ENCODE data around the gene AQP2. TPM values are rescaled to one million over a fixed set of nuclear protein-coding genes. Genes with fewer than 3 reads are reported as not detected.

AQP2 gene
- total RNA-seq, 2 experiments from 2014 or later, result not detected

DNA sequence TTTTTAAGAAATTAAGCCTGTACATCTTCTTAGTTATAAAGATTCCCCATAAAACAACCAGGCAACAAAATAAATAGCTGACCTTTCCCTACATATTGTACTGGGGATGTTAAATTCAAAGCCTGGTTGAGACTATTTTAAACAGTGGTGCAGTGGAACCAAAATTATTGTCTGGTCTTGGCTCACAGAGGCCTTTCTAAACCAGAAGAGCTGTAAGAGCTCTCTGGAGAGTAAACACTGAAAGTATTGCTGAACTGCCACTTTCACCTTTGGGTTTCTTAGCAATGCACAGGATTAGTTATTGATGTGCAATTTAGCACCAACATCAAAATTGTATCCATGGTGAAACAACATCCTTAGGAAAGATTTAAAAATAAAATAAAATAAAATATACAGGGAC lies 54.2 kb downstream of the AQP2 start:
- Mint-ChIP-seq H3K27me3 (ENCODE audit: low read depth) (no peaks in the 10 kb centered on the region), H3K9me3 (no peaks in the 10 kb centered on the region), H3K36me3 (ENCODE audit: low read depth) (peaks cover 37% of the 10 kb centered on the region), H3K4me3 (no peak overlapping the region), H3K27ac (no peak overlapping the region), H3K4me1 (ENCODE audit: low read depth) (peaks cover 2% of the 10 kb centered on the region)
- intact Hi-C loops (cut with micrococcal nuclease), result no loop called here
- CTCF ChIA-PET, result interaction anchor here (1.8 kb wide), 1 partner anchor 34 kb away, joined by 7 read pairs; no protein-coding TSS in a partner anchor
- no peak for DNase-seq

GRCh38 chr12:50005175-50005574 lies 54.6 kb downstream of the AQP2 start:
- CTCF ChIA-PET, result interaction anchor here (1.2 to 1.5 kb wide), 2 partner anchors 34 to 51 kb away, joined by 3 read pairs; no protein-coding TSS in a partner anchor
- intact Hi-C loops (cut with micrococcal nuclease), result no loop called here
- H3K9me3 Mint-ChIP-seq, result no peaks in the 10 kb centered on the region
- H3K27me3 Mint-ChIP-seq (ENCODE audit: low read depth), result no peaks in the 10 kb centered on the region
- H3K27ac Mint-ChIP-seq, result no peak overlapping the region
- DNase-seq, result no peak
- no peak overlapping the region for H3K4me3 Mint-ChIP-seq
- H3K36me3 Mint-ChIP-seq (ENCODE audit: low read depth), result peaks cover 38% of the 10 kb centered on the region
- H3K4me1 Mint-ChIP-seq (ENCODE audit: low read depth), result peaks cover 2% of the 10 kb centered on the region

- H3K27ac Mint-ChIP-seq, result no peak overlapping the region
- H3K36me3 Mint-ChIP-seq (ENCODE audit: low read depth), result peaks cover 33% of the 10 kb centered on the region
- intact Hi-C loops (cut with micrococcal nuclease), result no loop called here
- CTCF ChIA-PET, result interaction anchor here (0.7 to 1.5 kb wide), 7 partner anchors 10 to 55 kb away, joined by 3 to 5 read pairs (median 3); no protein-coding TSS in a partner anchor
- no peak for DNase-seq
- peaks cover 2% of the 10 kb centered on the region for H3K4me1 Mint-ChIP-seq (ENCODE audit: low read depth)
- H3K4me3 Mint-ChIP-seq, result no peak overlapping the region
- H3K27me3 Mint-ChIP-seq (ENCODE audit: low read depth), result no peaks in the 10 kb centered on the region
- H3K9me3 Mint-ChIP-seq, result no peaks in the 10 kb centered on the region
Measured at GRCh38 chr12:50006280-50006679, 55.7 kb downstream of the AQP2 start.

DNA sequence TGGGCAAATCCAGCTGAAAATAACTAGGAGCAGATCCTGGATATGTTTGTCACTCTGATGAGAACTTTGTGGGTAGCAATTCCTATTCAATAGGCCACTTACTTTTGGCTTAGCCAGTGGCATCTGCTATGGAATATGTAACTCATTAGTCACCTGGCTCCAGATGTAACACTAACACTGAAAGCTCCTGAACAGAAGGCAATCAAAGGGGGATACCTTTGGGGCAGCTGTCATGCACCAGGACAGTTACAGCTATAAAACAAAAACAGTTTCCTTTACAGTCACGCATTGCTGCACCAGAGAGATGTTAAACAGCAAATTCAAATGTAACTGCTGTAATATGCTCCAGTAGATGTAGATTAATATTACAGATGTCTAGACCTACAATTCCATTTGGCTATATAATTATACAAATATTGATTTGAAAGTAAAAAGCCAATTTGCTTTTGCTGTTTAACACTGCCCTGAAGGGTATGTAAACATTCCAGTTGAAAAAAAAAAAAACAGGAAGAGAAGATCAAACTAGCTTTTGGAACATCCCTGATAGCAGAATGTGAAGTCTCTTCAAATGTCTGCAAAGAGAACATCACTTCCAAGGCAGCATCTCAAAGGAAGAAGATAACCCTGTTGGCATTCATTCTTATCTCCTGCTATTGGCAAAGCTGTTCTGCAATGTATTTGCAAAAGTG lies 56.4 kb downstream of the AQP2 start:
- H3K4me3 Mint-ChIP-seq, result no peak overlapping the region
- no peaks in the 10 kb centered on the region for H3K27me3 Mint-ChIP-seq (ENCODE audit: low read depth)
- no peaks in the 10 kb centered on the region for H3K9me3 Mint-ChIP-seq
- no peak for DNase-seq
- H3K27ac Mint-ChIP-seq, result no peak overlapping the region
- intact Hi-C loops (cut with micrococcal nuclease), result no loop called here
- peaks cover 30% of the 10 kb centered on the region for H3K36me3 Mint-ChIP-seq (ENCODE audit: low read depth)
- peaks cover 2% of the 10 kb centered on the region for H3K4me1 Mint-ChIP-seq (ENCODE audit: low read depth)
- CTCF ChIA-PET, result interaction anchor here (0.6 to 1.5 kb wide), 9 partner anchors 10 to 457 kb away, joined by 3 to 5 read pairs (median 3); no protein-coding TSS in a partner anchor

Other genes with a start within 250 kb of the AQP2 start
- gene FMNL3, start 243.3 kb upstream of the AQP2 start, total RNA-seq, result 10 to 100 TPM; 20.0 to 20.7 TPM
- gene TMBIM6, start 209.2 kb upstream of the AQP2 start, total RNA-seq, result 100 to 1,000 TPM; 466 to 498 TPM
- 1 to 10 TPM; 2.8 TPM for gene NCKAP5L, start 122.3 kb upstream of the AQP2 start, total RNA-seq
- 1 to 10 TPM; 2.4 to 4.1 TPM for gene BCDIN3D, start 107.6 kb upstream of the AQP2 start, total RNA-seq
- under 1 TPM; 0.17 to 0.42 TPM for gene FAIM2, start 46.8 kb upstream of the AQP2 start, total RNA-seq
- not detected for gene AQP5, start 11.1 kb downstream of the AQP2 start, total RNA-seq
- not detected for gene AQP6, start 22.2 kb downstream of the AQP2 start, total RNA-seq
- 100 to 1,000 TPM; 156 to 159 TPM for gene RACGAP1, start 74.8 kb downstream of the AQP2 start, total RNA-seq
- gene ASIC1, start 106.9 kb downstream of the AQP2 start, total RNA-seq, result 1 to 10 TPM; 3.2 to 3.7 TPM
- gene SMARCD1, start 134.6 kb downstream of the AQP2 start, total RNA-seq, result 10 to 100 TPM; 57.7 to 60.2 TPM
- gene GPD1, start 153.3 kb downstream of the AQP2 start, total RNA-seq, result under 1 TPM; 0.36 to 0.47 TPM
- 10 to 100 TPM; 47.5 to 48.3 TPM for gene COX14, start 161.5 kb downstream of the AQP2 start, total RNA-seq
- 10 to 100 TPM; 32.6 to 33.6 TPM for gene CERS5, start 216.6 kb downstream of the AQP2 start, total RNA-seq